ENCODE data around the gene PARP16.
"Not testable (repeated sequence)": the region's sequence is repeated elsewhere in the genome, so short reads cannot be mapped to it uniquely, and the experiment has no call there.

The PARP16 gene

GRCh38 chr15:65244638-65245037 is 42.0 kb downstream of the PARP16 start:
- no peaks in the 10 kb centered on the region for H3K9me3 ChIP-seq
- H3K36me3 ChIP-seq: no peaks in the 10 kb centered on the region
- no peak for DNase-seq
- no peaks in the 10 kb centered on the region for H3K4me1 ChIP-seq
- H3K4me3 ChIP-seq (ENCODE audit: low read depth, low read length): no peak overlapping the region
- no peaks in the 10 kb centered on the region for H3K27me3 ChIP-seq
- TF ChIP-seq, protein P1, sequence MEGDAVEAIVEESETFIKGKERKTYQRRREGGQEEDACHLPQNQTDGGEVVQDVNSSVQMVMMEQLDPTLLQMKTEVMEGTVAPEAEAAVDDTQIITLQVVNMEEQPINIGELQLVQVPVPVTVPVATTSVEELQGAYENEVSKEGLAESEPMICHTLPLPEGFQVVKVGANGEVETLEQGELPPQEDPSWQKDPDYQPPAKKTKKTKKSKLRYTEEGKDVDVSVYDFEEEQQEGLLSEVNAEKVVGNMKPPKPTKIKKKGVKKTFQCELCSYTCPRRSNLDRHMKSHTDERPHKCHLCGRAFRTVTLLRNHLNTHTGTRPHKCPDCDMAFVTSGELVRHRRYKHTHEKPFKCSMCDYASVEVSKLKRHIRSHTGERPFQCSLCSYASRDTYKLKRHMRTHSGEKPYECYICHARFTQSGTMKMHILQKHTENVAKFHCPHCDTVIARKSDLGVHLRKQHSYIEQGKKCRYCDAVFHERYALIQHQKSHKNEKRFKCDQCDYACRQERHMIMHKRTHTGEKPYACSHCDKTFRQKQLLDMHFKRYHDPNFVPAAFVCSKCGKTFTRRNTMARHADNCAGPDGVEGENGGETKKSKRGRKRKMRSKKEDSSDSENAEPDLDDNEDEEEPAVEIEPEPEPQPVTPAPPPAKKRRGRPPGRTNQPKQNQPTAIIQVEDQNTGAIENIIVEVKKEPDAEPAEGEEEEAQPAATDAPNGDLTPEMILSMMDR (IDR thresholded peaks at IDR 0.05; ENCODE audit: low read depth, low read length): no peak

DNA sequence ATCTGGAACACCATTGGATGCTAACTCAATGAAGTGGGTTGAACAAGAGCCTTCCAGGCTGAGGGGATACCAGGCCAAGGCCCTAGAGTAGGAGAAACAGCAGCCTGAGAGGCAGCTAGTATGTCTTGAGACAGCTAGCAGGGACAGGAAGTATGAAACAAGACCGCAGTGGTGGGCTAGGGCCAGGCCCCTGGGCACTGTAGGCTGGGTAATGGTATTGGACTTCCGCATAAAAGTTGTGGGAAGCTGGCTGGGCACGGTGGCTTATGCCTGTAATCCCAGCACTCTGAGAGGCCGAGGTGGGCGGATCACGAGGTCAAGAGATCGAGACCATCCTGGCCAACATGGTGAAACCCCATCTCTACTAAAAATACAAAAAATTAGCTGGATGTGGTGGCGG is 50.2 kb downstream of the PARP16 start:
- not testable (repeated sequence) for H3K4me1 ChIP-seq; H3K36me3 ChIP-seq; H3K4me3 ChIP-seq (ENCODE audit: low read depth, low read length); H3K27me3 ChIP-seq; H3K9me3 ChIP-seq; DNase-seq

- no peaks in the 10 kb centered on the region for H3K4me1 ChIP-seq
- no peak for DNase-seq
- no peaks in the 10 kb centered on the region for H3K36me3 ChIP-seq
- H3K27me3 ChIP-seq: no peaks in the 10 kb centered on the region
- H3K4me3 ChIP-seq (ENCODE audit: low read depth, low read length): no peak overlapping the region
- TF ChIP-seq, protein P1 (IDR thresholded peaks at IDR 0.05; ENCODE audit: low read depth, low read length): no peak
- no peaks in the 10 kb centered on the region for H3K9me3 ChIP-seq
Measured at GRCh38 chr15:65233696-65234095, 53.0 kb downstream of the PARP16 start.

- Histone ChIP-seq H3K9me3 (no peaks in the 10 kb centered on the region), H3K4me1 (no peaks in the 10 kb centered on the region), H3K4me3 (ENCODE audit: low read depth, low read length) (no peak overlapping the region), H3K27me3 (no peaks in the 10 kb centered on the region), H3K36me3 (no peaks in the 10 kb centered on the region)
- DNase-seq: no peak
- TF ChIP-seq, protein P1 (IDR thresholded peaks at IDR 0.05; ENCODE audit: low read depth, low read length): no peak
Measured at GRCh38 chr15:65232520-65232919, 54.2 kb downstream of the PARP16 start.

GRCh38 chr15:65231306-65231705 is 55.4 kb downstream of the PARP16 start:
- Histone ChIP-seq H3K9me3 (no peaks in the 10 kb centered on the region), H3K27me3 (no peaks in the 10 kb centered on the region), H3K4me3 (ENCODE audit: low read depth, low read length) (no peak overlapping the region), H3K36me3 (no peaks in the 10 kb centered on the region), H3K4me1 (no peaks in the 10 kb centered on the region)
- no peak for DNase-seq
- TF ChIP-seq, protein P1 (IDR thresholded peaks at IDR 0.05; ENCODE audit: low read depth, low read length): no peak

- not testable (repeated sequence) for H3K4me3 ChIP-seq (ENCODE audit: low read depth, low read length); H3K9me3 ChIP-seq; DNase-seq; H3K27me3 ChIP-seq; H3K4me1 ChIP-seq; H3K36me3 ChIP-seq
Measured at GRCh38 chr15:65226901-65227300, 59.8 kb downstream of the PARP16 start.

DNA sequence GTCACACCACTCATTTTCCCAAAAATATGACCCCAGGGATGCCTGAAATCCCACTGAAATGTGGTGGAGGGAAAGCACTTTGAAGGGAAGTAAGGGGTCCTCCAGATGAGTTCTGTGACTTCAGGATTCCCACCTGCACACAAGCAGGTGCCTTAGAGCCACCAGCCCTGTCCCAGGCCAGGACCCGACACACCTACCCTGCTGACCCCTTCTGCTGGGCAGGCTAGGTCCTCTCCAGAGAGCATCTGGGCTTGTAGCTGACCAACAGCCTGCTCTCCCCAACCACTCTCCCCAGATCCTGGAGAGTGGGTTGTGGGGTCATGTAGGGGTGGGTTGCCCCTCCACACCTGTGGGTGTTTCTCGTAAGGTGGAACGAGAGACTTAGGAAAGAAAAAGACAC is 60.5 kb downstream of the PARP16 start:
- DNase-seq: no peak
- Histone ChIP-seq H3K27me3 (no peaks in the 10 kb centered on the region), H3K36me3 (no peaks in the 10 kb centered on the region), H3K9me3 (no peaks in the 10 kb centered on the region), H3K4me1 (no peaks in the 10 kb centered on the region), H3K4me3 (ENCODE audit: low read depth, low read length) (no peak overlapping the region)
- TF ChIP-seq, protein P1 (IDR thresholded peaks at IDR 0.05; ENCODE audit: low read depth, low read length): no peak
